Gastrocnemius medialis (tissue), 4 donors: ENCODE measurements around the gene ZNF23. TPM values are rescaled to one million over a fixed set of nuclear protein-coding genes. Genes with fewer than 3 reads are reported as not detected.

Source experiments
- ATAC-seq, 2 donors: fragments of 150-250 bp; one replicate each; pipeline ENCODE4 v1.9.1; 2016
- DNase-seq, 2 donors: peaks; one replicate each; pipeline ENCODE4 v3.0.0-alpha.2; 2019
- H3K27ac ChIP-seq, 4 donors: fragments of 200-600 bp; sonication (generic); 1 replicate in 1 of 4; 2 replicates in 3 of 4; pipeline ENCODE4 v1.5.1; 2016 to 2018; ENCODE audit warnings: mild to moderate bottlenecking in 2 of 4, moderate library complexity in 1 of 4
- H3K27me3 ChIP-seq, 3 donors: fragments of 200-600 bp; sonication (generic) in 2 of 3; 1 replicate in 1 of 3; 2 replicates in 2 of 3; pipeline versions ENCODE4 v1.5.1 to v1.6.0; 2016 to 2019; ENCODE audit warnings: mild to moderate bottlenecking in 1 of 3, moderate library complexity in 1 of 3
- H3K36me3 ChIP-seq, 2 donors: fragments of 200-600 bp; sonication (generic) in 1 of 2; one replicate each; pipeline ENCODE4 v1.5.1; 2017 to 2018
- H3K4me1 ChIP-seq, 2 donors: fragments of 200-600 bp; sonication (generic) in 1 of 2; one replicate each; pipeline ENCODE4 v1.5.1; 2016 to 2017; ENCODE audit warnings: mild to moderate bottlenecking in 2 of 2
- H3K4me3 ChIP-seq, 4 donors: fragments of 200-600 bp; sonication (generic) in 3 of 4; 1 replicate in 1 of 4; 2 replicates in 3 of 4; pipeline ENCODE4 v1.5.1; 2016 to 2019; ENCODE audit warnings: mild to moderate bottlenecking in 2 of 4
- H3K9me3 ChIP-seq, 3 donors: fragments of 200-600 bp; sonication (generic) in 2 of 3; 1 replicate in 1 of 3; 2 replicates in 2 of 3; pipeline ENCODE4 v1.5.1; 2016 to 2019
- CTCF ChIP-seq, 5 experiments: fragments of 450-650 bp in 3 of 5; fragments of 200-600 bp in 2 of 5; sonication (generic) in 2 of 5; IDR thresholded peaks in 4 of 5; conservative IDR thresholded peaks in 1 of 5; 1 replicate in 4 of 5; 2 replicates in 1 of 5; pipeline ENCODE4 v1.5.1; 2016 to 2019; ENCODE audit warnings: antibody characterized with exemption in 5 of 5, mild to moderate bottlenecking in 3 of 5, moderate library complexity in 3 of 5
- POLR2A ChIP-seq, 2 donors: fragments of 450-650 bp; IDR thresholded peaks; one replicate each; pipeline ENCODE4 v1.6.1; 2017; ENCODE audit warnings: antibody characterized with exemption in 2 of 2, mild to moderate bottlenecking in 2 of 2, moderate library complexity in 2 of 2
- in situ Hi-C, 4 donors: fragments of 200-750 bp; cut with MboI; loops; one replicate each; pipeline versions ENCODE4 v1.15.0 to v1.8.0; 2017; ENCODE audit warnings: low sequenced_read_pairs in 4 of 4
- intact Hi-C: fragments of 100-400 bp; cut with DNase I; formaldehyde crosslinking; loops from one replicate; pipeline ENCODE4 v1.15.1; 2023; ENCODE audit warnings: low total_unique reads
- total RNA-seq, 4 donors: library from RNA; depleted of rRNA; stranded (reverse); fragments of >200 nt; gene quantifications; one replicate each; pipeline versions ENCODE4 v1.1.0 to v1.2.3, GENCODE V29; 2016

Gene ZNF23
- total RNA-seq, 4 donors from 2014 or later: 3.6 to 5.6 (median 4.7) TPM

- Histone ChIP-seq H3K27me3 (peaks cover 4 to 15% (median 7%) of the 10 kb centered on the region in 3 donors), H3K36me3 (no peaks in the 10 kb centered on the region), H3K27ac (no peak overlapping the region), H3K9me3 (no peaks in the 10 kb centered on the region), H3K4me3 (no peak overlapping the region), H3K4me1 (no peaks in the 10 kb centered on the region)
- in situ Hi-C loops: loop anchor here in 3 of 4 donors (25.0 kb wide), 1 partner anchor 188 kb away; no protein-coding TSS in a partner anchor
- TF ChIP-seq CTCF (IDR thresholded peaks at IDR 0.05 in 4 of 5, conservative IDR thresholded peaks at IDR 0.05 in 1 of 5): no peak
- TF ChIP-seq POLR2A (IDR thresholded peaks at IDR 0.05): no peak
- DNase-seq (no peak), ATAC-seq (no peak)
- intact Hi-C loops: no loop called here
Observed at GRCh38 chr16:71423865-71424264, 38.2 kb downstream of the ZNF23 start.

GRCh38 chr16:71423016-71423415, 39.0 kb downstream of the ZNF23 start:
- Histone ChIP-seq H3K27me3 (peaks cover 4 to 15% (median 7%) of the 10 kb centered on the region in 3 donors), H3K4me1 (no peaks in the 10 kb centered on the region), H3K36me3 (no peaks in the 10 kb centered on the region), H3K4me3 (no peak overlapping the region), H3K27ac (no peak overlapping the region), H3K9me3 (no peaks in the 10 kb centered on the region)
- intact Hi-C loops: no loop called here
- TF ChIP-seq CTCF (IDR thresholded peaks at IDR 0.05 in 4 of 5, conservative IDR thresholded peaks at IDR 0.05 in 1 of 5): no peak
- TF ChIP-seq POLR2A (IDR thresholded peaks at IDR 0.05): no peak
- DNase-seq: no peak
- no peak for ATAC-seq
- in situ Hi-C loops: loop anchor here in 3 of 4 donors (25.0 kb wide), 1 partner anchor 189 kb away; no protein-coding TSS in a partner anchor

DNA sequence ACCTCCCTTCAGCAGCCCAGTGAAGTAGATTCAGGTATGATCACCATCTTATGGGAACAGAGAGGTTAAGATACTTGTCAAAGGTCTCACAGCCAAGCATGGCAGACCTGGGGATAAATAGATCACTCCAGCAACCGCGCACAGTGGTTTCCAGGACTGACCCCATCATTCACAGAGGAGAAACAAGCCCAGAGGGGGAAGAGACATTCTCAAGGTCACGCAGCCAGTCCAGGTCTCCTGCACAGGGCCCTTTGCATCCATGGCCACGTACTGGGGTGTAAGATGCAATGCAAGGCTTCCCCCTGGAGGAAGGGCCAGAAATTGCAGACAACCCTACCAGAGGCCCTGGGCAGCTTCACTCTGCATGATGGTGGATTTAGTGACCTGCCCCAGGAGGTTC, 40.1 kb downstream of the ZNF23 start:
- H3K9me3 ChIP-seq: no peaks in the 10 kb centered on the region
- H3K4me3 ChIP-seq: no peak overlapping the region
- peaks cover 4 to 12% (median 7%) of the 10 kb centered on the region in 3 donors for H3K27me3 ChIP-seq
- intact Hi-C loops: no loop called here
- TF ChIP-seq POLR2A (IDR thresholded peaks at IDR 0.05) (no peak), CTCF (IDR thresholded peaks at IDR 0.05 in 4 of 5, conservative IDR thresholded peaks at IDR 0.05 in 1 of 5) (no peak)
- H3K27ac ChIP-seq: no peak overlapping the region
- in situ Hi-C loops: loop anchor here in 3 of 4 donors (25.0 kb wide), 1 partner anchor 190 kb away; no protein-coding TSS in a partner anchor
- no peaks in the 10 kb centered on the region for H3K36me3 ChIP-seq
- no peak for DNase-seq
- no peak for ATAC-seq
- H3K4me1 ChIP-seq: no peaks in the 10 kb centered on the region

DNA sequence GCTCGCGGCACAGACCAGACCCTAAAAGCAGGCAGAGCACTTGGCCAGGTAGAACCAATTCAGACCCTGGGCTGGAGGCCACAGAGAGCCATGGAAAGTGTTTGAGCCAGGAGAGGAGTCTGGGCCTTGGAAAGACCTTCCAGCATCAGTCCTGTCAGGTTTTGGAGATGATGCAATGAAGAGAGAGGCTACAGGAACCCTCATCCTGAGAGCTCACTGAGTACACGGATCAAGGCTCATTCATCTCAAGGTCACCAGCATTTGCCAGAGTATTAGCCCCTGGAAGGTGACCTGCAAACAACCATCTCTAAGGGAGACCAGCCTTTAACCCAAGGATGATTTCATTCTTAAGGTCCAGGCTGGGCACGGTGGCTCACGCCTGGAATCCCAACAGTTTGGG, 48.0 kb downstream of the ZNF23 start:
- Histone ChIP-seq H3K27me3 (peaks cover 0 to 3% (median 0%) of the 10 kb centered on the region in 3 donors), H3K4me3 (no peak overlapping the region), H3K36me3 (no peaks in the 10 kb centered on the region), H3K4me1 (no peaks in the 10 kb centered on the region), H3K27ac (no peak overlapping the region), H3K9me3 (no peaks in the 10 kb centered on the region)
- ATAC-seq (no peak), DNase-seq (no peak)
- intact Hi-C loops (no loop called here), in situ Hi-C loops (loop anchor here (5.0 to 25.0 kb wide), 3 partner anchors 83 to 198 kb away; no protein-coding TSS in a partner anchor)
- TF ChIP-seq CTCF (IDR thresholded peaks at IDR 0.05 in 4 of 5, conservative IDR thresholded peaks at IDR 0.05 in 1 of 5) (no peak), POLR2A (IDR thresholded peaks at IDR 0.05) (no peak)

DNA sequence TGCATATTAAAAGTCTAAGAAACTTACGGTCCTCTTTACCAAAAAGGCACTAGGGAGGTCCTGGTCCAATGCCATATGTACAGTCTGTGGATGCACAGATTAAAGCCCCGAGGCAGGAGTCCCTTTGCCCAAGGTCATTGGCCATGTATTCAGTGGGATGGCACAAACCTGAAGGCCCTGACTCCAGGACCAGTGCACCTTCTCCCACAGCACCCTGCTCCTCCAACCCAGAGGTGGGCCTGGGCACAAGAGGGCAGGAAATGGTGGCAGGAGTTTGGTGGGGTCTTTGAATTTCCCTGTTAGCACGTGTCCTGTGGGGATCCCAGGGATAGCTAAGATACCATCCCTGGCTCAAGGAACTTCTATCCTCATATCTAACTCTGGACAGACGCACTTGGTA, 48.7 kb downstream of the ZNF23 start:
- intact Hi-C loops: no loop called here
- Histone ChIP-seq H3K27ac (no peak overlapping the region), H3K4me1 (no peaks in the 10 kb centered on the region), H3K9me3 (no peaks in the 10 kb centered on the region), H3K4me3 (no peak overlapping the region), H3K27me3 (peaks cover 0 to 3% (median 0%) of the 10 kb centered on the region in 3 donors), H3K36me3 (no peaks in the 10 kb centered on the region)
- no peak for DNase-seq
- no peak for ATAC-seq
- TF ChIP-seq POLR2A (IDR thresholded peaks at IDR 0.05) (no peak), CTCF (IDR thresholded peaks at IDR 0.05 in 4 of 5, conservative IDR thresholded peaks at IDR 0.05 in 1 of 5) (no peak)
- in situ Hi-C loops: loop anchor here (5.0 to 25.0 kb wide), 3 partner anchors 84 to 199 kb away; no protein-coding TSS in a partner anchor
